GM19240 (cell line): ENCODE data around the gene PCF11.
A peak's percentile ranks its signal among the peaks of the same experiment; 100 is the strongest.

Experiments
- DNase-seq: peaks from one replicate; pipeline ENCODE4 v3.0.0; 2011; ENCODE audit warnings: low spot score; ENCODE audit not compliant: insufficient read length

PCF11 gene

DNA sequence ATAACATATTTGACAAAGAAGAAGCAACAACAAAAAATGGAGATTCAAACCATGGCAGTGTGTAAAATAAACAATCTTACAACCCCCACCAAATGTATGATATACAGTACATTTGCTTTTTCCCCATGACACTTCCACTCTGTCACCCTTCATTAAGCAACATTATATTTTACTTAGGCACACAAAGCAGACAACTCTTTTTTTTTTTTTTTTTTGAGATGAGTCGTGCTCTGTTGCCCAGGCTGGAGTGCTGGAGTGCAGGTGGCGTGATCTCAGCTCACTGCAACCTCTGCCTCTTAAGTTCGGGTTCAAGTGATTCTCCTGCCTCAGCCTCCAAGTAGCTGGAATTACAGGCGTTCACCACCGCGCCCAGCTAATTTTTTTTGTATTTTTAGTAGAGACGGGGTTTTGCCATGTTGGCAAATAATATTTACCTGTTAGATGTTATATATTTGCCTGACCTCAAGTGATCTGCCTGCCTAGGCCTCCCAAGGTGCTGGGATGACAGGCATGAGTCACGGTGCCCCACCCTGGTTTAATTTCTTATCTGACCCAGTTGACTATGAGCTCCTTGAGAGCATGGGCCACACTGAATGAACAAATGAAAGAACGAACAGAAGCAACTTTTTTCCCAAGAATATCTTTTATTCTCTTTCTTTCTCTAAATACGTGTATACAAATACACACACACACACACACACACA, 5.5 kb upstream of the PCF11 start:
- no peak for DNase-seq

DNA sequence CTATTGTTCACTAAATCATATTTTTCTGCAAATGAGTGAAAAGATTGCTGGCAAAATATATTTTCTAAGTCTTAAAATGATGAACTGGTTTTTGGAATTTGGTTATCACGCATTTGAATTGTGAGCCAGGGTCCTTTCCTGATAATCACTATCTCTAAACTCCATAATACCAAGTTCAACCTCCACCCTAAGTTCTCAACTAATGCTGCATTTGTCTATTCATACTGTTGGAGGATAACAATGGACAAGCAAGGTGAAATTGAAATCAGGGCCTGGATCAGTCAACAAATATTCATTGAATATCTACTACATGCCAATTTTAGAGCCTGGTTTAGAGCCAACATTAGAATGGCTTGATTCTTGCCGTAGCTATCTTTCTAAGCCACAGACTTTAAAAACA, 4.7 kb upstream of the PCF11 start:
- DNase-seq, result no peak

DNA sequence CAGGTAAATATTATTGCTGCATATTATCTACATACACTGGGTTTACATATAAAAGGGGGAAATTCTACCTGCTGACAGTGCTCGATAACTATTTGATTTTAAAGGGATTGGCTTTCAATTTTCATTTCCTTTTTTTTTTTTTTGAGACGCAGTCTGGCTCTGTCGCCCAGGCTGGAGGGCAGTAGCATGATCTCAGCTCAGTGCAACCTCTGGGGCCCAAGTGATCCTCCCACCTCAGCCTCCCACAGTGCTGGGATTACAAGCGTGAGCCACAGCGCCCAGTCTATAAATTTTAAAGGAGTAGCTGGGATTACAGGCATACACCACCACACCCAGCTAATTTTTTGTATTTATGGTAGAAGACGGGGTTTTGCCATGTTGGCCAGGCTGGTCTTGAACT, 3.2 kb upstream of the PCF11 start:
- no peak for DNase-seq

DNA sequence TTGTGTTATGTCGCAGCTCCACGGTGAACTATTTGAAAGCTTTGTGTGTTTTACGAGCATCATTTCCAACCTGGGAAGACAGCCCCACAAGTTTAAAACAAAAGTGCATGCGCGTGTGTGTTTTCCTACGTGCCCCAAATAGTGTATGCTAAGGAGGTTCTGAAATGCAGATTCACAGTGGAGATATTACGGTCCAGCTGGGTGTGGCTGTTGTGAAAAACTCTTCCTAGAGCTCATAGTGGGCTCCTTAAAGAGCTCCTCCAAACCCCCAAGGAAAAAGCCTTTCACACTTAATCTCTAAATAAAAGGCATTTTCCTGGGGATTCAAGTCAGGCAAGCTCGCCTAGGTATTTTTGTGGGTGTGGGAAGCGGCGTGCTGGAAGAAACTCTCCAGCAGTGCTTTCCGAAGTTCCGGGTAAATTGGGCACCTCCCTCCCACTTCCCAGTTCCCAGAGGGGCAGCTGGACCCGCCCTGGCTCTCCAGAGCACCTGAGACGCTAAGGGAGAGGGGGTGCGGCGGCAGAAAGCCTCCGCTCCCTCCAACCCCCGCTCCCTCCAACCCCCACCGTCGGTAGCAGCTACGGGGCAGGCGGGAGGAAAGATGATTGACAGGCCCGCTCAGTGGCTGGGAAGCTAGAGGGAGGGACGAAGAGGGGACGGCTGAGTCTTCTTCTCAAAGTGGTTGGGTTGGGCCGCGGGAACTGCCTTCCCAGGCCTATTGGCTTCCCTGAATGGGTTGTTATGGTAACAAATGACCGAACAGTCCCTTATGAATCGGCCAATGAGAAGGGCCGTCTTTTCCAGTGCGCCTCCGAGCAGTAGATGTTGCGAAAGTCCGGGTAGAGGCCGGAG, 561 bp upstream of the PCF11 start:
- peak; percentile 74 for DNase-seq

DNA sequence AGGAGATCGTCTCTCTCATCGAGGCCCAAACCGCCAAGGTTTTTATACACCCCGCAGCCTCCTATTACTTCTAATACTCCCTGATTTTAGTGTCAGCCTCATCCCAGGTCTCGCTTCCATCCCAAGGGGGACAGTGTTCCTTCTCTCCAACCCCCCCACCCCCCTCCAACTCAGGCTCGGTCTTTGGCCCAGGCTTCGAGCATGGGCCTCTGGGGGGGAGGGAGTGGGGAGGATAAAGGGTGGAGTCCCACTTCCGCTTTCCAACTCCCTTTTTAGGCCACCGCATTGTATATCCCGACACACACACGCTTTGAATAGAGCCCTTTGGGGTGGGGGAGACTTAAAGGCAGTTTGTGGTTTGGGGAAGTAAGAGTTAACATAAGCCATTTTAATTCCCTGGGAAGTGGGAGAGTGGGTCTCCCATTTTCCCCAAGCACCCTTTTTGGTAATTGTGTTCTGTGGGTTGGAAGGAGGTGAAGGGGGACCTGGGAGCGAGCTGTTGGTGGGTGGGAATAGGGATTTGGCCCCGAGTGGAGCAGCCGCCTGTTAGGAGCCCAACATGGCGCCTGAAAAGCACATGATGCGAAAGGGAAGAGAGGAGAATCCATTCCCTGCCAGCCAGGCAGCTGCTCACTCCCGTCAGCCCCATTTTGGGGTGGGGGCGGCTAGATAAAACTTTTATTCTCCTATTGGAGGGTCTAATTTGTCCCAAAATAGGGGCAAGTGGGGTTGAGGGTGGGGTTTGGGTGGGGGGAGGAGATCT, 844 bp downstream of the PCF11 start:
- no peak for DNase-seq

DNA sequence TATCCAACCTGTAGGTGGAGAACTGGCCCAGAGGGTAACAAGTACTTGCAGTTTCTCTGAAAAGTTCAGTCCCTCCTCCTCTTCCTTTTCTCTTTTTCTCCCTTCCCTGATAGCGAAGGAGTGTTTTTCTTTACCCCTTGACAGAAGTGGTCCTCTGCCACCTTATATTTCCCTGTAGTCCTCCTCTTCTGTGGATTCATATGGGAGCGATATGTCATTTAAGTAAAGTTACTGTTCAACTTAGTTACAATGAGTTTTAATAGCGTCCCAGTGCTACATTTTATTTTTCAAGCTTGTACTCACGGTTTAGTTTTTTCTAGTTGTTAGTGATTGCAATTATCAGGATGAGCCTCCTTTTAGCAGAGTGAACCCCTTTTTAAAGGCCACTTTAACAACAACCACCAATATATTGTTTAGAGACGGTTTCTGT, 1.4 kb downstream of the PCF11 start:
- no peak for DNase-seq

DNA sequence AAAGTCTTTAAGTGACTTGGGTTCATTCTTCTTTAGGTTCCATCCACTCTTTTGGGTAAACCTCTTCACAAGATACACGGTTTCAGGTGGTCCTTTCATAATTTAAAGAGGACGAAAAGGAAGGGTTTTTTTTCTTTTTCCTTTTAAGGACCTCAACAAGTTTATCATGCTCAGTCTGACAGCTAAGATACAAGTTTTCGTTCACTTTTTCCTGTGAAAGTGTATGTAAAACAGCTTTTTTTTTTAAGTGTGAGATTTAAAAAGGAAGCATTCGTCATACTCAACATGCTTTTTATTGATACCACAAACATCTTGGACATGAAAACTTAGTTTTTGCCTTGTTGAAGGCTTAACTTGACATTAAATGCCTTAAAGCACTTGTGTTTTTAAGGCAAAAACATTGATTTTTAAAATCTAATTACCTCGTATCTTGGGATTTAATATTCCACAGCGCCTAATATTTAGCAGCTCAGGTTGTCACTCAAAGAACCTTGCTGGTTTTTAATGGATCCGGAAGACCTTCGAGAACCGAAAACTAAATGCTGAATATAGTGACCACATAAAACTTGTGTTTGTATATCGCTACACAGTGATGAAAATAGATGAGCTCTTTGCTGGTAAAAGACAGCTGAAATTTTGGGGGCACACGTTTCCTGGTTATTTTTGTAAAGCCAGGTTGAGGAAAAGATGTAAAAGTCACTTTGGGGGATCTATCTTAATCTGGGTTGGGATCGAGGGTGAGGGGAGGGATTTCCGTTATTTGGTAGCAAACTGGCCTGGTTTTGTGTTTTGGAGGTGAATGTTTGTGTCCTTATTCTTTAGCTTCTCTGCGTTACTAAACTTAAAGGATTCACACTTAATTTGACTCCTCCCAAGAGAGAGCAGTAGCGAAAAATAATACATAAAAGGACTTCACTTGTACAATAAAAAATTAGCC, 2.3 kb downstream of the PCF11 start:
- DNase-seq, result no peak

DNA sequence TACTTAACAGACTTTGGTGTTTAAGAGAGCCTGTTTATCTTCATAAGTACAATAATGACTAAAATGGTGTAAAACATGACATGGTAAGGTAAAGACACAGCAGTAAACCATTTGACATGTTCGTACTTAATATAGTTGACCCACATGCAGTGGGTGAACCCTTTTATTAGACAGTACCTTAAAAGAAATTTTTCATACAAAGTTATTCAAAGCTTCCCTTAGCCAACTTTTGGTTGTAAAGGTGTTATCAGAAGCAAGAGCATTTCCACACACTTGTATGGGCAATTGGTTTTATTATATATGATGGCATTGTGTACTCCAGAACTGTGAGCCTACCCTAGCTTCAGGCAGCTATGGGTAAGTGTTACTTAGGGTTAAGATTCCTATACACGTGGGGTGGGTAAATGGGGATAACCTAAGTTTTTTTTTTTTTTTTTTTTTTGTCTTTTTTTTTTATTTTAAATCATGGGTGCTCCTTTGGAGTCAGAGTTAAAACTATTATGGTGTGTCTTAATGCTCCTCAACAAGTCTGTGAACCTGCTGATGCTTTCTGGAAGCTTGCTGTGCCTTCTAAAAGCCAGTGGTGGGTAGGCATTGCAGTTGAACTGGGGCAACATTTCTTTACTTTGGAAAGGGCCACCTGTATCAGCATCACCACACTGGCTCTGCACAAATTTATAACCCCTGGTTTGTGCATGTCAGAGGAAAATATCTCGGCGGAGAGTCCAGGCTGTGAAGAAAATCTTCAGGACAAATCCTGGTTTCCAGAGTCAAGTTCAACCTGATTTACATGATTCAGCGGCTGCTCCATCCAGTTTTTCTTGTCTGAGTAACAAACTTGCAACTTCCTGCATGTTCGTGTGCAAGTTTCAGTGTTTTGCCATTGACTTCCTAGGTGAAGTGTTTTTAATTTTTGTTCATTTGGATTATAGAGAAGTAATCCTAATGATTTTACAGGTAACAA, 3.3 kb downstream of the PCF11 start:
- DNase-seq, result no peak

DNA sequence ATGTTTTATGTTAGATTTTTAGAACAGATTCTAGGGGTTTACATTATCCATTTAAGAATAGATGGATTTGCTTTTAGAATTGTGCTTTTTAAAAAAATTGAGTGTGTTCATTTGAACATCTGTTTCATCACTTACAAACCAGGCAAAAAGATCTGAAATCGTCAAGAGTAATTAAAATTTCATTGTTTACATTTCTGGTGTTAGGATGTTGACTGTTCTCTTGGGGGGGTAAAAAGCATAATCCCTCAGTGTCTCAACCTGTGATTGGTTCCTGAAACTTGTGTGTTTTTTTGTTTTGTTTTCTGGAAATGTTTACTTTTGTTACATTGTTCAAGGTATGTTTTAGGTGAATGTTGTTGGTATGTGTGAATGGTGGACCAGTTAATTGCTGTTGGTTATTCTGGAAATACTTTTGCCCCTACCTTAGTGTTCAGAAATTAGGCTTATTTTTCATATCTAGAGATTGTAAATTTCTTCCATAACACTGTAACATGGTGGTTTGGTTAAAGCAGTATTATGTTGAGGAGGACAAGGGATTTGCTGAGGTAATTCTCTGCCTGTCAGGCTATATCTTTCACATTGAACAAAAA, 4.8 kb downstream of the PCF11 start:
- no peak for DNase-seq

DNA sequence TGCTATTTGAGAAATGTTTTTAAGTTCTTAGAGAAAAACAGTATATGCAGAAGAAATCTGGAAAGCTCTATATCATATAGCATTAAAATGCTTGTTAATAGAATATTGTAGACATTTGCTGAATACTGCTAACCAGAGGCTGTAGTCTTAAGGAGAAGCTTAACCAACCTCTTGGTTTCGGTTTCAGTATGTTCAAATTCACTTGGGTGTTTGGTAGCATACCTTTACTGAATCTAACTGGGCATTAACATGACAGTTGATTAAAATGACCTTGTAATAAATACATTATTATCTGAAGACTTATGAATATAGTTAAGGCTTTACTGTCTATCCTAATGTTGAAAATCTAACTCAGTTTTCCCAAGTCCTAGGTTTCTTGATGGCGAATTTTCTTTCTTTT, 5.4 kb downstream of the PCF11 start:
- no peak for DNase-seq

DNA sequence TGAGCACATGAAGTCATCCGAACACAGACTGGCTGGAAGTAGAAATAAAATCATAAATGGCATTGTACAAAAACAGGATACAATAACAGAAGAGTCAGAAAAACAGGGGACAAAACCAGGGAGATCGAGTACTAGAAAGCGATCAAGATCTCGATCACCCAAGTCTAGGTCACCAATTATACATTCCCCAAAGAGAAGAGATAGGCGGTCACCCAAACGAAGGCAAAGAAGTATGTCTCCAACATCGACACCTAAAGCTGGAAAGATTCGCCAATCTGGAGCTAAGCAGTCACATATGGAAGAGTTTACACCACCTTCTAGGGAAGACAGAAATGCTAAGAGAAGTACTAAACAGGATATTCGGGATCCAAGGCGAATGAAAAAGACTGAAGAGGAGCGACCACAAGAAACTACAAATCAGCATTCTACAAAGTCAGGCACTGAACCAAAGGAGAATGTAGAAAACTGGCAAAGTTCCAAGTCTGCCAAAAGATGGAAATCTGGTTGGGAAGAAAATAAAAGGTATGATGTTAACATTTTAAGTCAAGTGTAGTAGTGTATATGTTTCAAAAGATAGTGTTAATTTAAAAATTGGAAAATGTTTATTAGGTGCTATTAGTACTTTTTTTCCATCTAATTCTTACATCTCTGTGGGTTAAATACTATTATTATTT, 9.4 kb downstream of the PCF11 start:
- DNase-seq, result no peak

DNA sequence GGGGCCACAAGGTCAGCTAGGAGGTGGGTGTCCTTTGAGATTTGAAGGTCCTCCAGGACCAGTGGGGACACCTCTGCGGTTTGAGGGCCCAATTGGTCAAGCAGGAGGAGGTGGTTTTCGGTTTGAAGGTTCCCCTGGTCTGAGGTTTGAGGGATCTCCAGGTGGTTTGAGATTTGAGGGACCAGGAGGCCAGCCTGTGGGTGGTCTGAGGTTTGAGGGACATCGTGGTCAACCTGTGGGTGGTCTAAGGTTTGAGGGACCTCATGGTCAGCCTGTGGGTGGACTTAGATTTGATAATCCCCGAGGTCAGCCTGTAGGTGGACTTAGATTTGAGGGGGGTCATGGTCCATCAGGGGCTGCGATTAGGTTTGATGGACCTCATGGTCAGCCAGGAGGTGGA, 11.8 kb downstream of the PCF11 start:
- DNase-seq, result no peak

DNA sequence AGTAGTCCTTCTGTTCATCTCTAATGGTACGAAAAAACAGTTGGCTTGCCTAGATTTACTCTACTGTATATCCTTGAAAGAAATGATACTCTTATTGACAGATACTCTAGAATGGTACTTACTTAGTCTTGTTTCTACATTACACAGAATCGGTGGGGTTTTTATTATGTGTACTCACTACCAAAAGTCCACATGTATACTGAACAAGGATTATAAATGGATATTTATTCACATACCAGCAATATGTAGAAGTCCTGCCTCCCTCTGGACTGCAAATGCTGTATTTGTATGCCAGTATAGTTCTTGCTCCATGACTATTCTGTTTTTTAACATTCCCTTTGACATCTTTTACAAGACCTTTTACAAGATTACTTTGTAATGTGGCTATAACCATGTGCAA, 13.9 kb downstream of the PCF11 start:
- DNase-seq, result no peak

DNA sequence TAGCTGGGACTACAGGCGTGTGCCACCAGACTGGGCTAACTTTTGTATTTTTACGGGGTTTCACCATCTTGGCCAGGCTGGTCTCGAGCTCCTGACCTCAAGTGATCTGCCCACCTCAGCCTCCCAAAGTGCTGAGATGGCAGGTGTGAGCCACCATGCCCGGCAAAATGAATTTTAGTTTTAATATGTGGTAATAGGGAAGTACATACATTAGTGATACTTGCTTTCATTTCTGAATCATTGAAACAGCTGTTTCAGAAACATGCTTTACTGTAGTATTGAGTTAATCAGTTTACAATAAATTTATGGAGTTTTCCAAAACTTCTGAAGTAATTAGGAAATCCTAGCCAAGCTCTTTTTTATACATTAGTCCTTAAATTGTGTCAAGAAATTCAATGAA, 15.6 kb downstream of the PCF11 start:
- DNase-seq, result no peak

DNA sequence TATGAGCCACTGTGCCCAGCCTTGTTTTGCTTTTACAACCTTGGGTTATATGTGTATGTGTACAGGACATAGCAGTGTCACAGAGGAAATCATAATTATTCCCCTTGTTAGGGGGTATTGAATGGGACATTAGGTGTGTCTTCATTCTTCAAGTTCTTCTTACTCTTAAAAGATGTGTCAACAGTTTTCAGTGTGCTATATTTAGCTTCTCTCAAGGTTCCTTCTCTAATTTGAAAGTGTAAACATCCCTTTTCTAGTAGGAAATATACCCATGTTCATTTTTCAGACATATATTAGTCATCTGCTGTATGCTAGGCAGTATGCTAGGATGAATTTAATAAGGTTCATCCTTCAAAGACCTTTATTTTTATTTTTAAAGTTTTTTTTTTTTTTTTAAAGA, 17.1 kb downstream of the PCF11 start:
- no peak for DNase-seq

DNA sequence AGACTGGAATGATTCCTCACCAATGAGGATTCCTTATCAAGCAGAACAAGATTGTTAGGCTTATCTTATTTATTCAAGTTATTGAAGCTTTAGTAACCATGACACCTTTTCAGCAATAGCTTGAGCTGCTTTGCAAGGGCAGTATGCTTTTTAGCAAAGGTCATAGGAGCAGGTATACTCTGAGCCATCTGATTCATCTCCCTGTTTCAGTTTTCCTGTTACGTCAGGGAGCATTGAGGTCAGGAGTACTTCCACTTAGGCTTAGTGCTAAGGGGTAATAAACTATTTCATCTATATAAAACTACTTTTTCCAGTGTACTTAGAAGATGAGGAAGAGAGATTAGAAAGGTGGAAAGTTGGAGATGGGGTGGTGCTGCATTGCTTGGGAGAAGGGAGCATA, 18.9 kb downstream of the PCF11 start:
- DNase-seq, result no peak

DNA sequence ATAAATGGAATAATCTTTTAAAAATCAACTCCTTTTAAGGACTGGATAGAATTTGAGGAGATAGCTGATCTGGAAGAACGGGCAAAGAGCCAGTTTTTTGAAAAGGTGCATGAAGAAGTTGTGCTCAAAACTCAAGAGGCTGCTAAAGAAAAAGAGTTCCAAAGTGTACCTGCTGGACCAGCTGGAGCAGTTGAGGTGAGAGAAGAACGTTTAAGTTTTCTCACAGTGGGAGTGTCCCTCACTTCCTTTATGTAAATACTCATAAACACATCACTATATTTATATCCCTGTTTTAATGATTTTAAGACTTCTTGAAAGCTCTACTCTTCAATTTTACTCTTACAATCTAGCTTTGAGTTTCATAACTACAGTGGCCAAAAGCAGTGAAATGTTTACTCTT, 24.9 kb downstream of the PCF11 start:
- DNase-seq, result no peak

DNA sequence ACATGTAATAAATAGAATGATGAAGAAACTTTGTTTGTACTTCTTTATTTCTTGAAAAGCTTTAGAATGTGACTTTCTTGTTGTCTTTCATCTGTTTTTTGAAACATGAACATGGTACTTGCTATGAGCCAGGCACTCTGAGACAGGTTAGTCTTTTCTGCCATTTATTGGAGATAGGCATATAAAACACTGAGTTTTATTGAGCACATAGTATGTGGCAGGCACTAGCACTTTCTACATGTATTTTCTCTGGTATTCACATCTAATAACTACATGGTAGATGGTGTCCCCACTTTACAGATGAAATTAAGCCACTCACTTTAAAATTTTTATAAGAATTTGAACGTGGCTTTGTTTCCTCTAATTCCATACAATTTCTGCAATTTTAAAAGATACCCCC, 28.8 kb downstream of the PCF11 start:
- no peak for DNase-seq

DNA sequence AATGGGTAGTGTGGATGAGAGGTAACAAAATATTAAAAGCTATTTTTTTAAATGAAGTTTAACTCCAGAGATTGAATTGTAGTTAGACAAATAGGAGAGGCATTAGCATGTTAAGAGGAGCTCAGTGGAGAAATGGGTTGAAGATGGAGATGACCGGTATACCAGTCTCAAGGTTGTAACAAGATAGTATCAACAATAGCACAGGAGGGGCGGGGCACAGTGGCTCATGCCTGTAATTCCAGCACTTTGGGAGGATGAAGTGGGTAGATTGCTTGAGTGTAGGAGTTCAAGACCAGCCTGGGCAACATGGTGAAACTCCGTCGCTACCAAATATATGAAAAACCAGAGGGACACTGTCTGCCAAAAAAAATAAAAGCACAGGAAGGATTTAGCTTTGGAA, 30.5 kb downstream of the PCF11 start:
- DNase-seq, result no peak
